Trophoblast cell (in vitro differentiated cells and primary cell): ENCODE data around the gene SMYD3.

Source experiments
- DNase-seq, 2 donors: peaks; one replicate each; pipeline ENCODE4 v3.0.0-alpha.2; 2016
- H2AFZ ChIP-seq: 2 replicates; pipeline ENCODE4 v1.6.1; 2013; ENCODE audit warnings: low read length, moderate library complexity, mild to moderate bottlenecking; ENCODE audit not compliant: insufficient read depth, poor library complexity
- H2AK5ac ChIP-seq: 2 replicates; pipeline ENCODE4 v1.6.1; 2013; ENCODE audit warnings: mild to moderate bottlenecking, low read length
- H2BK120ac ChIP-seq: 2 replicates; pipeline ENCODE4 v1.6.1; 2013; ENCODE audit warnings: low read length, mild to moderate bottlenecking, moderate library complexity; ENCODE audit not compliant: insufficient read depth, poor library complexity
- H2BK12ac ChIP-seq: 2 replicates; pipeline ENCODE4 v1.6.1; 2013; ENCODE audit warnings: mild to moderate bottlenecking, low read length, moderate library complexity
- H2BK5ac ChIP-seq: 2 replicates; pipeline ENCODE4 v1.6.1; 2013; ENCODE audit warnings: low read length, low read depth, moderate library complexity, mild to moderate bottlenecking; ENCODE audit not compliant: poor library complexity
- H3K14ac ChIP-seq: 2 replicates; pipeline ENCODE4 v1.6.1; 2013; ENCODE audit warnings: mild to moderate bottlenecking, low read length
- H3K18ac ChIP-seq: 2 replicates; pipeline ENCODE4 v1.6.1; 2013; ENCODE audit warnings: mild to moderate bottlenecking, low read length
- H3K23ac ChIP-seq: 2 replicates; pipeline ENCODE4 v1.6.1; 2013; ENCODE audit warnings: low read length
- H3K27ac ChIP-seq: 2 replicates; pipeline ENCODE4 v1.5.1; 2013; ENCODE audit warnings: low read depth, mild to moderate bottlenecking, inconsistent platforms, low read length, moderate library complexity
- H3K27me3 ChIP-seq: 2 replicates; pipeline ENCODE4 v1.6.1; 2013; ENCODE audit warnings: inconsistent platforms, mild to moderate bottlenecking, low read length, moderate library complexity; ENCODE audit not compliant: insufficient read depth
- H3K36me3 ChIP-seq, 2 experiments: 1 replicate in 1 of 2; 2 replicates in 1 of 2; pipeline ENCODE4 v1.6.1; 2013; ENCODE audit warnings: low read length in 2 of 2, mild to moderate bottlenecking in 2 of 2, moderate library complexity in 1 of 2; ENCODE audit not compliant: insufficient read depth in 2 of 2, control insufficient read depth in 1 of 2
- H3K4ac ChIP-seq: 2 replicates; pipeline ENCODE4 v1.6.1; 2013; ENCODE audit warnings: low read depth, mild to moderate bottlenecking, low read length, moderate library complexity
- H3K4me1 ChIP-seq, 2 experiments: 1 replicate in 1 of 2; 2 replicates in 1 of 2; pipeline ENCODE4 v1.6.1; 2013; ENCODE audit warnings: low read length in 2 of 2, mild to moderate bottlenecking in 2 of 2, moderate library complexity in 1 of 2; ENCODE audit not compliant: insufficient read depth in 2 of 2, control insufficient read depth in 1 of 2
- H3K4me2 ChIP-seq: 2 replicates; pipeline ENCODE4 v1.6.1; 2013; ENCODE audit warnings: inconsistent platforms, mild to moderate bottlenecking, low read length, moderate library complexity
- H3K4me3 ChIP-seq: 2 replicates; pipeline ENCODE4 v1.5.1; 2013; ENCODE audit warnings: mild to moderate bottlenecking, low read depth, low read length, inconsistent platforms
- H3K79me1 ChIP-seq: one replicate; pipeline ENCODE4 v1.6.1; 2013; ENCODE audit warnings: low read length
- H3K79me2 ChIP-seq: 2 replicates; pipeline ENCODE4 v1.6.1; 2013; ENCODE audit warnings: low read length, mild to moderate bottlenecking; ENCODE audit not compliant: control insufficient read depth, insufficient read depth, poor library complexity
- H3K9ac ChIP-seq: 2 replicates; pipeline ENCODE4 v1.6.1; 2013; ENCODE audit warnings: mild to moderate bottlenecking, low read length
- H3K9me3 ChIP-seq: 2 replicates; pipeline ENCODE4 v1.6.1; 2013; ENCODE audit warnings: low read depth, mild to moderate bottlenecking, control low read depth, inconsistent platforms, low read length; ENCODE audit not compliant: insufficient read depth
- H4K12ac ChIP-seq: 2 replicates; pipeline ENCODE4 v1.6.1; 2013; ENCODE audit warnings: low read depth, mild to moderate bottlenecking, low read length, moderate library complexity
- H4K8ac ChIP-seq: 2 replicates; pipeline ENCODE4 v1.6.1; 2013; ENCODE audit warnings: low read depth, mild to moderate bottlenecking, low read length, moderate library complexity
- H4K91ac ChIP-seq: one replicate; pipeline ENCODE4 v1.6.1; 2013; ENCODE audit warnings: low read depth, mild to moderate bottlenecking, low read length, moderate library complexity
- WGBS: extraction: QIAGEN DNeasy Blood & Tissue Kit; methylation state at CpG from one replicate; pipeline ENCODE4 v1.1.7; 2013; ENCODE audit warnings: missing lambda C conversion rate; ENCODE audit not compliant: insufficient read length, insufficient coverage; ENCODE audit errors: extremely low coverage; 5-methylcytosine and 5-hydroxymethylcytosine counted together

Gene SMYD3

GRCh38 chr1:245983294-245983967 is 523.6 kb downstream of the SMYD3 start:
- DNase-seq, result no peak
- H4K91ac ChIP-seq, result no peak overlapping the region
- no peak overlapping the region for H2AK5ac ChIP-seq
- H3K79me2 ChIP-seq, result no peaks in the 10 kb centered on the region
- H2BK5ac ChIP-seq, result no peak overlapping the region
- peaks cover 10 to 15% of the 10 kb centered on the region in 2 experiments for H3K4me1 ChIP-seq
- no peak overlapping the region for H3K14ac ChIP-seq
- no peak overlapping the region for H4K8ac ChIP-seq
- H3K27me3 ChIP-seq, result no peaks in the 10 kb centered on the region
- no peaks in the 10 kb centered on the region for H3K9me3 ChIP-seq
- no CpG with 5 or more reads among the region's 7 CpGs for WGBS
- H2BK12ac ChIP-seq, result no peak overlapping the region
- no peak overlapping the region for H3K27ac ChIP-seq
- H3K23ac ChIP-seq, result no peak overlapping the region
- H3K4me3 ChIP-seq, result no peak overlapping the region
- H2BK120ac ChIP-seq, result no peak overlapping the region
- H4K12ac ChIP-seq, result no peak overlapping the region
- H3K4ac ChIP-seq, result no peak overlapping the region
- no peak overlapping the region for H3K9ac ChIP-seq
- H3K4me2 ChIP-seq, result no peak overlapping the region
- peaks cover 2% of the 10 kb centered on the region in 2 experiments for H3K36me3 ChIP-seq
- no peak overlapping the region for H2AFZ ChIP-seq
- H3K18ac ChIP-seq, result no peak overlapping the region
- H3K79me1 ChIP-seq, result peaks cover 2% of the 10 kb centered on the region

GRCh38 chr1:245979589-245979988 is 527.5 kb downstream of the SMYD3 start:
- Histone ChIP-seq H2BK120ac (no peak overlapping the region), H3K9ac (no peak overlapping the region), H2BK12ac (no peak overlapping the region), H3K4ac (no peak overlapping the region), H2BK5ac (no peak overlapping the region), H3K36me3 (peaks cover 2% of the 10 kb centered on the region in 2 experiments), H3K27me3 (no peaks in the 10 kb centered on the region), H3K27ac (no peak overlapping the region), H3K14ac (no peak overlapping the region), H3K4me2 (no peak overlapping the region), H2AFZ (no peak overlapping the region), H4K8ac (no peak overlapping the region), H3K18ac (no peak overlapping the region), H3K23ac (no peak overlapping the region), H3K4me1 (peaks cover 8 to 10% of the 10 kb centered on the region in 2 experiments), H3K79me1 (no peaks in the 10 kb centered on the region), H3K79me2 (no peaks in the 10 kb centered on the region), H3K4me3 (no peak overlapping the region), H3K9me3 (no peaks in the 10 kb centered on the region), H4K12ac (no peak overlapping the region), H4K91ac (no peak overlapping the region), H2AK5ac (no peak overlapping the region)
- WGBS, result no CpG with 5 or more reads among the region's 9 CpGs
- DNase-seq, result peak; percentile 52 to 87

- no peak overlapping the region for H2AFZ ChIP-seq
- H2BK5ac ChIP-seq, result no peak overlapping the region
- H2AK5ac ChIP-seq, result no peak overlapping the region
- WGBS, result no CpG with 5 or more reads among the region's 3 CpGs
- H3K4ac ChIP-seq, result no peak overlapping the region
- H3K4me3 ChIP-seq, result no peak overlapping the region
- H4K12ac ChIP-seq, result no peak overlapping the region
- no peak overlapping the region for H3K4me2 ChIP-seq
- H3K18ac ChIP-seq, result no peak overlapping the region
- H3K9ac ChIP-seq, result no peak overlapping the region
- H3K36me3 ChIP-seq, result peaks cover 0 to 2% of the 10 kb centered on the region in 2 experiments
- no peaks in the 10 kb centered on the region for H3K79me1 ChIP-seq
- H3K27me3 ChIP-seq, result no peaks in the 10 kb centered on the region
- no peaks in the 10 kb centered on the region for H3K9me3 ChIP-seq
- no peak overlapping the region for H3K14ac ChIP-seq
- no peaks in the 10 kb centered on the region for H3K79me2 ChIP-seq
- H2BK120ac ChIP-seq, result no peak overlapping the region
- DNase-seq, result peak in 1 of 2 donors; percentile 37
- H3K27ac ChIP-seq, result no peak overlapping the region
- H3K23ac ChIP-seq, result no peak overlapping the region
- H4K91ac ChIP-seq, result no peak overlapping the region
- no peak overlapping the region for H4K8ac ChIP-seq
- H2BK12ac ChIP-seq, result no peak overlapping the region
- peaks cover 8 to 10% of the 10 kb centered on the region in 2 experiments for H3K4me1 ChIP-seq
These were observed 528.2 kb downstream of the SMYD3 start for GRCh38 chr1:245978915-245979314.

- H4K12ac ChIP-seq, result no peak overlapping the region
- no peaks in the 10 kb centered on the region for H3K36me3 ChIP-seq
- H3K4me3 ChIP-seq, result no peak overlapping the region
- H4K8ac ChIP-seq, result no peak overlapping the region
- no peak overlapping the region for H2BK5ac ChIP-seq
- H2BK12ac ChIP-seq, result no peak overlapping the region
- no peak overlapping the region for H3K23ac ChIP-seq
- peak; percentile 63 to 64 for DNase-seq
- peaks cover 4% of the 10 kb centered on the region for H3K79me1 ChIP-seq
- H4K91ac ChIP-seq, result peak overlapping the region; percentile 4
- no peak overlapping the region for H2AFZ ChIP-seq
- H2AK5ac ChIP-seq, result no peak overlapping the region
- H3K79me2 ChIP-seq, result no peaks in the 10 kb centered on the region
- H3K4me1 ChIP-seq, result peaks cover 0 to 6% of the 10 kb centered on the region in 2 experiments
- WGBS, result no CpG with 5 or more reads among the region's 5 CpGs
- H3K14ac ChIP-seq, result no peak overlapping the region
- no peak overlapping the region for H3K9ac ChIP-seq
- no peak overlapping the region for H3K18ac ChIP-seq
- H3K27ac ChIP-seq, result no peak overlapping the region
- H3K27me3 ChIP-seq, result no peaks in the 10 kb centered on the region
- H3K9me3 ChIP-seq, result no peaks in the 10 kb centered on the region
- H3K4me2 ChIP-seq, result no peak overlapping the region
- H2BK120ac ChIP-seq, result no peak overlapping the region
- no peak overlapping the region for H3K4ac ChIP-seq
These were observed 534.6 kb downstream of the SMYD3 start for GRCh38 chr1:245972476-245972875.
